Muscle layer of duodenum (tissue), 2 donors: Measurements from ENCODE around the gene CHCHD5.
"Not testable (repeated sequence)": the region's sequence is repeated elsewhere in the genome, so short reads cannot be mapped to it uniquely, and the experiment has no call there.

Source experiments
- H3K27ac ChIP-seq: one replicate; pipeline ENCODE4 v1.7.0; 2013; ENCODE audit warnings: mild to moderate bottlenecking, low read length
- H3K27me3 ChIP-seq: one replicate; pipeline ENCODE4 v1.7.0; 2013; ENCODE audit warnings: low read depth, mild to moderate bottlenecking, control low read depth, low read length
- H3K36me3 ChIP-seq, 2 donors: one replicate each; pipeline ENCODE4 v1.7.0; 2013; ENCODE audit warnings: low read length in 2 of 2, control low read depth in 1 of 2, mild to moderate bottlenecking in 1 of 2; ENCODE audit not compliant: insufficient read depth in 2 of 2, control insufficient read depth in 1 of 2
- H3K4me1 ChIP-seq, 2 donors: one replicate each; pipeline ENCODE4 v1.7.0; 2013; ENCODE audit warnings: low read length in 2 of 2, mild to moderate bottlenecking in 2 of 2, control low read depth in 1 of 2, moderate library complexity in 1 of 2; ENCODE audit not compliant: insufficient read depth in 2 of 2, control insufficient read depth in 1 of 2
- H3K4me3 ChIP-seq, 2 donors: one replicate each; pipeline ENCODE4 v1.7.0; 2013; ENCODE audit warnings: low read length in 2 of 2, low read depth in 1 of 2, mild to moderate bottlenecking in 1 of 2
- H3K9me3 ChIP-seq, 2 donors: one replicate each; pipeline ENCODE4 v1.7.0; 2013; ENCODE audit warnings: low read length in 2 of 2, control low read depth in 1 of 2, mild to moderate bottlenecking in 1 of 2; ENCODE audit not compliant: control insufficient read depth in 1 of 2
- donor health status: healthy.

The CHCHD5 gene

DNA sequence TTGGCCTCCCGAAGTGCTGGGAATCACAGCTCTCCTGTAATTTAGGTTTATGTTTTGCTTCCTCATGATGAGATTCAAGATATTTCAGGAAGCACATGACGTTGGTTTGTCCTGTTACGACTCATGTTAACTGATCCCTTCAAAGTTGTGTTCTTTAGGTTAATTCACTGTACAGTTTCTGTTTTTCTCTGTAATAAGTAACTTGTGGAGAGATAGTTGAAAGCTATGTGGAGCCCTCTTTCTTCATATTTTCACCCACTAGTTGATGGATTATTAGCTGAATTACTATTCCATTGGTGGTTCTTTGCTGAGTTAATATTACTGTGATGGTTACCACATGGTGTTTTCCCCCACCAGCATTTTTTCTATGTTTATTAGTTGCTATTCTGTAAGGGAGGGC, 18.3 kb upstream of the CHCHD5 start:
- H3K4me1 ChIP-seq, result no peaks in the 10 kb centered on the region
- peaks cover 43 to 69% of the 10 kb centered on the region in 2 donors for H3K36me3 ChIP-seq

DNA sequence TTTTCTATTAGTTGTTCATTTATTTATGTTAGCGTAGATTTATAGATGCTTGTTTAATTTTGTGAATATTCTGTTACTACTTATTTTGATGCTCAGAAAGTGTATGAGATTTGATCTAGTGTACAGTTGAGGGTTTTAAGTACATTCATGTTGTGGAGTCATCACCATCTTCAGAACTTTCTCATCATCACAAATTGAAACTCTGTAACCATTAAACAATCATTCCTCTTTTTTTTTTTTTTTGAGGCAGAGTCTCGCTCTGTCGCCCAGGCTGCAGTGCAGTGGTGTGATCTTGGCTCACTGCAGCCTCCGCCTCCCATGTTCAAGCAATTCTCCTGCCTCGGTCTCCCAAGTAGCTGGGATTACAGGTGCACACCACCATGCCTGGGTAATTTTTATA, 17.9 kb upstream of the CHCHD5 start:
- not testable (repeated sequence) for H3K9me3 ChIP-seq, H3K27me3 ChIP-seq, H3K4me3 ChIP-seq, H3K27ac ChIP-seq, H3K4me1 ChIP-seq
- peaks cover 43 to 69% of the 10 kb centered on the region in 2 donors for H3K36me3 ChIP-seq

More for the DNA sequence above, 18.3 kb upstream of the CHCHD5 start:
- no peak overlapping the region for H3K4me3 ChIP-seq
- peaks cover 0 to 3% of the 10 kb centered on the region in 2 donors for H3K9me3 ChIP-seq
- H3K27me3 ChIP-seq, result no peaks in the 10 kb centered on the region
- H3K27ac ChIP-seq, result no peak overlapping the region

DNA sequence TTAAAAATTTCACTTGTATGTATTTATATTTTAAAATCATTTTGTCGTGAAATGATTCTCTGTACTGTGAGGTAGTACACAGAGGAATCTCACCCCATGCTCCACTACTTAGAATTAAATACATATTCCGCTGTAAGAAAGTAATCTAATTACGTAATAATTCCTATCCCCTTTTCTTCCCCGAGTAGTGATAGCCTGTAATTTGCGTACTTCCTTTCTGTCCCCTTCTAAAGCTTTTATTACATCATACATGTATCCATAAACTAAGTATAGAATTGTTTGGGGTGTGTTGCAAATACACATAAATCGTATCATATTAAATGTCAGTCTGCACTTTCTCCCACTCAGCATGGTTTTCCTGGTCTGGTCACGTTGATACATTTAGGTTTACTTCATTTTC, 12.4 kb upstream of the CHCHD5 start:
- Histone ChIP-seq H3K36me3 (peaks cover 69 to 93% of the 10 kb centered on the region in 2 donors), H3K27ac (no peak overlapping the region), H3K9me3 (peaks cover 0 to 3% of the 10 kb centered on the region in 2 donors), H3K27me3 (no peaks in the 10 kb centered on the region), H3K4me1 (no peaks in the 10 kb centered on the region), H3K4me3 (no peak overlapping the region)

DNA sequence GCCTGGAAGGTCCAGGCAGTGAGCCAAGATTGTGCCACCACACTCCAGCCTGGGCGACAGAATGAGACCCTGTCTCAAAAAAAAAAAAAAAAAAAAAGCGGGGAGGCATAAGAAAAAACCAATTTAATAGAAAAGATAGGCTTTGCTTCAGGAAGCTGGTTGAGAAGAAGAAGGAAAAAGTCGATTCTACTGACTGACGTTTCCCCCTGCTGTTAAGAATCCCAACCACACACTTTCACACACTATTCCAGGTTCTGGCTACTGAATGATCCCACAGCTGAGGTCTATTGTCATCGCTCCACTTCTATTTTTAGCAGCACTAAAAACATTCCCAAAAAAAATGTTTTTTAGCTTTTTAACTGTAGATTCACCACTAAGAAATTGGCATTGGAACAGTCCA, 6.7 kb upstream of the CHCHD5 start:
- Histone ChIP-seq H3K9me3 (no peaks in the 10 kb centered on the region), H3K4me3 (no peak overlapping the region), H3K27ac (no peak overlapping the region), H3K36me3 (peaks cover 26 to 39% of the 10 kb centered on the region in 2 donors), H3K4me1 (no peaks in the 10 kb centered on the region), H3K27me3 (no peaks in the 10 kb centered on the region)

DNA sequence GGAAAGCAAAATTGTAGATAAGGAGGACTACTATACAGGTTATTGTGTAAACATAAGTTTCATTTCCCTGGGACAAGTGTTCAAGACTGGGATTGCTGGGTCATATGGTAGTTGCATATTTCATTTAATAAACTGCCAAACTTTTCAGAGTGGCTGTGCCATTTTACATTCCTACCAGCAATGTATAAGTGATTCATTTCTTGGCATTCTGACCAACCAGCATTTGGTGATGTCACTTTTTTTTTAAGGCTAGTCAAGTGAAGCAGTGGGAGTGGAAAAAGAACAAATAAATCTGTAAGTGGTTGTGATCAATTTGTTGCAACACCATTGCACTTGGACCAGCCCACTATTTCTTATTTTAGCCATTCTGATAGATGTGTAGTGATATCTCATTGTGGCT, 5.2 kb upstream of the CHCHD5 start:
- Histone ChIP-seq H3K4me1 (peaks cover 0 to 4% of the 10 kb centered on the region in 2 donors), H3K36me3 (peaks cover 18 to 24% of the 10 kb centered on the region in 2 donors), H3K9me3 (no peaks in the 10 kb centered on the region), H3K27me3 (no peaks in the 10 kb centered on the region), H3K4me3 (no peak overlapping the region), H3K27ac (no peak overlapping the region)

DNA sequence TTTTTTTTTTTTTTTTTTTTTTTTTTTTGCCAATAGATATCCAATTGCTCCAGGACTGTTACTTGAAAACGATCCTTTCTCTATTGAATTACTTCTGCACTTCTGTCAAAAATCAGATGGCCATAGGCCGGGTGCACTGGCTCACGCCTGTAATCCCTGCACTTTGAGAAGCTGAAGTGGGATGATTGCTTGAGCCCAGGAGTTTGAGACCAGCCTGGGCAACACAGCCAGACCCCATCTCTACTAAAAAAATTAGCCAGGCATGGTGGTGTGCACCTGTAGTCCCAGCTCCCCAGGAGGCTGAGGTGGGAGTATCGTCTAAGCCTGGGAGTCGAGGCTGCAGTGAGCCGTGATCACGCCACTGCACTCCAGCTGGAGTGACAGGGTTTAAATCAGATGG, 4.3 kb upstream of the CHCHD5 start:
- Histone ChIP-seq H3K9me3 (no peaks in the 10 kb centered on the region), H3K27ac (no peak overlapping the region), H3K27me3 (no peaks in the 10 kb centered on the region), H3K4me3 (no peak overlapping the region), H3K36me3 (peaks cover 14 to 16% of the 10 kb centered on the region in 2 donors), H3K4me1 (peaks cover 4% of the 10 kb centered on the region in 2 donors)

DNA sequence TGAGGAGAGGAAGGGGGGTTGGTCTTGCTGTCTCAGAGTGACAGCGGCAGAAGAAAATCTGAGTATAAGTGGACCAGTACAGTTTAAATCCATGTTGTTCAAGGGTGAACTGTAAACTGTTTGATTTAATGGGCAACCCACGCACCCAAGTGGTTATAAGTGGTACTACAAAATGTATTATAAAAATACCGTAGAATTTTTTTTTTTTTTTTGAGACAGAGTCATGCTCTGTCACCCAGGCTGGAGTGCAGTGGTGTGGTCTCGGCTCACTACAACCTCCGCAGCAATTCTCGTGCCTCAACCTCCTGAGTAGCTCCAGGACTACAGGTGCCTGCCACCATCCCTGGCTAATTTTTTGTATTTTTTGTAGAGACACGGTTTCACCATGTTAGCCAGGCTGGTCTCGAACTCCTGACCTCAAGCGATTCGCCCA, 2.1 kb upstream of the CHCHD5 start:
- Histone ChIP-seq H3K27me3 (no peaks in the 10 kb centered on the region), H3K36me3 (peaks cover 11 to 13% of the 10 kb centered on the region in 2 donors), H3K27ac (no peak overlapping the region), H3K4me1 (peaks cover 7 to 20% of the 10 kb centered on the region in 2 donors), H3K9me3 (no peaks in the 10 kb centered on the region), H3K4me3 (no peak overlapping the region)

DNA sequence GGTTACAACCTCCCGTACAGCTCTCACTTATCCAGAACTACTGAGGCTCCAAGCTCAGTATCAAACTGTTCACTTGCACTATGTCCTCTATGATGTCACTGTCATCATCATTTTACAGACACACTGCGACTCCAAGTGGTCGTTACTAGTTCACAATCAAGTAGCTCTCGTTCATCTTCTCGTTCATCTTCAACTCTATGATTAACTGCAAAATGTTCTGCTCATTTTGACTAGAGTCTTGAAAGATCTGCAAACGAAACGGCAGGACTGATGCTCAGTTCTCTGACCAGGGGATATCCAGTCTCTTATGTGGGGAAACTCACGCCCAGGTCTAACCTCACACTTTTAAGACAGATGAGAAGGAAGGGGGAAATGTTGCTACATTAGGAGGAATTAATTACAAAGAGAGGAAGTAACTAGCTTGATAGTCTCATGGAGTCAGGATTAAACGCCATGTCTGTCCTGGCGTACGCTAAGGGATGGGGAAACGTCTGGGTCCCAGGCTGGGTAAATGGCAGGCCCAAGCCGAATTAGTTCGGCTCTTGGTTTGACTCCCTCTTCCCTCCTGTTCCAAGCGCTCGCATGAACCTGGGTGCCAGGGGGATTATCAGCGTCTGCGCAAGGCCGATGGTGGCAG, 794 bp upstream of the CHCHD5 start:
- Histone ChIP-seq H3K27ac (peak overlapping the region; percentile 97), H3K4me3 (peak overlapping the region; percentile 64 to 77), H3K9me3 (no peaks in the 10 kb centered on the region), H3K4me1 (peaks cover 7 to 20% of the 10 kb centered on the region in 2 donors), H3K36me3 (peaks cover 18 to 23% of the 10 kb centered on the region in 2 donors), H3K27me3 (no peaks in the 10 kb centered on the region)

DNA sequence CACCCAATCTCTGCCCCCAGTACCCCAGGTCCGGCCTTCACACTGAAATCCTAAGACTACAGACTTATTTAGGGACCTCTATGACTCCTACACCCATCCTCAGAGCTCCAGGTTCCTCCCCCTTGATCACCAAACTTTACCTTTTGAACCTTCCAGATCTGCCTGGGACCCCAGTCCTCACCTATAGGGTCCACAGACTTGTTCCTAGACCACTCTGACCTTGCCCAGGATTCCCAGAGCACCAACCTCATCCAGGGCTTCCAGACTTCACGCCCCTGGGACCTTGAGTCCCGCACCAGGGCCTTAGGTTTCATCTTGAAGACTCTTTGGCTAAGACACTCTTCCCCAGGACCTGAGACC, 462 bp downstream of the CHCHD5 start:
- H3K4me3 ChIP-seq, result peak overlapping the region; percentile 64 to 77
- peaks cover 18 to 27% of the 10 kb centered on the region in 2 donors for H3K36me3 ChIP-seq
- H3K4me1 ChIP-seq, result peaks cover 7 to 20% of the 10 kb centered on the region in 2 donors
- no peaks in the 10 kb centered on the region for H3K9me3 ChIP-seq
- H3K27ac ChIP-seq, result peak overlapping the region; percentile 97
- H3K27me3 ChIP-seq, result no peaks in the 10 kb centered on the region

DNA sequence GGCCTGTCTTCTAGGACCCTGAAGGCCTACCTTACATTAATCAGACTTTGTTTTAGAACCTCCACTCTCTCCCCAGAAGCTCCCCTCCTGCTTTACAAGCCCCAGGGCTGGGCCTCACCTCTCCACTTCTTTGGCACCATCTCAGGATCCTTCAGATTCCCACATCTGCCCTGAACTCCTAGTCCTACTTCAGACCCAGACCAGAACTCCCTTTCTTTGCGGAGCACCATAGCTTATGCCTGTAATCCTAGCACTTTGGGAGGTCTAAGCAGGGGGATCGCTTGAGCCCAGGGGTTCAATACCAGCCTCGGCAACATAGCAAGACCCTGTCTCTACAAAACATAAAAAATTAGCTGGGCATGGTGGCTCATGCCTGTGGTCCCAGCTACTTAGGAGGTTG, 991 bp downstream of the CHCHD5 start:
- Histone ChIP-seq H3K9me3 (no peaks in the 10 kb centered on the region), H3K27me3 (no peaks in the 10 kb centered on the region), H3K36me3 (peaks cover 18 to 27% of the 10 kb centered on the region in 2 donors), H3K4me3 (peak overlapping the region; percentile 64 to 77), H3K4me1 (peaks cover 7 to 20% of the 10 kb centered on the region in 2 donors), H3K27ac (peak overlapping the region; percentile 97)

DNA sequence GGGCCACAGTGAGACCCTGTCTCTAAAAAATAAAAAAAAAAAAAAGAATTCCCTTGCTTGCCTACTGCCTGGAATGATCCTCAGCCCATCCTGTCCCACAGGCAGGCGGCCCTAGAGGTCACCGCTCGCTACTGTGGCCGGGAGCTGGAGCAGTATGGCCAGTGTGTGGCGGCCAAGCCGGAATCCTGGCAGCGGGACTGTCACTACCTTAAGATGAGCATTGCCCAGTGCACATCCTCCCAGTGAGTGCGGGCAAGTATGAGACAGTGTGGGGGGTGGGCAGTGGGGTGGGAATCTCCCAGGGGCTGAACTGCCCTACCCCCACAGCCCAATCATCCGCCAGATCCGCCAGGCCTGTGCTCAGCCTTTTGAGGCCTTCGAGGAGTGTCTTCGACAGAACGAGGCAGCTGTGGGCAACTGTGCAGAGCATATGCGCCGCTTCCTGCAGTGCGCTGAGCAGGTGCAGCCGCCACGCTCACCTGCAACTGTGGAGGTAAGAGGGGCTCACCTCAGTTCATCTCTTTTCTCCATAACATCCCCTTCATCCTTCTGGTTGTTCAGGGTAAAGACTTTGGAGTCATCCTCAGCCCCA, 1.6 kb downstream of the CHCHD5 start:
- no peaks in the 10 kb centered on the region for H3K9me3 ChIP-seq
- no peaks in the 10 kb centered on the region for H3K27me3 ChIP-seq
- H3K36me3 ChIP-seq, result peaks cover 18 to 32% of the 10 kb centered on the region in 2 donors
- H3K4me1 ChIP-seq, result peaks cover 7 to 20% of the 10 kb centered on the region in 2 donors
- H3K4me3 ChIP-seq, result no peak overlapping the region
- no peak overlapping the region for H3K27ac ChIP-seq
